ENCODE results near the gene SNPH. TPM values are rescaled to one million over a fixed set of nuclear protein-coding genes. Genes with fewer than 3 reads are reported as not detected.

Gene SNPH
- total and polyA plus RNA-seq, 5 donors from 2014 or later: 0.97 to 7.5 (median 3.5) TPM

DNA sequence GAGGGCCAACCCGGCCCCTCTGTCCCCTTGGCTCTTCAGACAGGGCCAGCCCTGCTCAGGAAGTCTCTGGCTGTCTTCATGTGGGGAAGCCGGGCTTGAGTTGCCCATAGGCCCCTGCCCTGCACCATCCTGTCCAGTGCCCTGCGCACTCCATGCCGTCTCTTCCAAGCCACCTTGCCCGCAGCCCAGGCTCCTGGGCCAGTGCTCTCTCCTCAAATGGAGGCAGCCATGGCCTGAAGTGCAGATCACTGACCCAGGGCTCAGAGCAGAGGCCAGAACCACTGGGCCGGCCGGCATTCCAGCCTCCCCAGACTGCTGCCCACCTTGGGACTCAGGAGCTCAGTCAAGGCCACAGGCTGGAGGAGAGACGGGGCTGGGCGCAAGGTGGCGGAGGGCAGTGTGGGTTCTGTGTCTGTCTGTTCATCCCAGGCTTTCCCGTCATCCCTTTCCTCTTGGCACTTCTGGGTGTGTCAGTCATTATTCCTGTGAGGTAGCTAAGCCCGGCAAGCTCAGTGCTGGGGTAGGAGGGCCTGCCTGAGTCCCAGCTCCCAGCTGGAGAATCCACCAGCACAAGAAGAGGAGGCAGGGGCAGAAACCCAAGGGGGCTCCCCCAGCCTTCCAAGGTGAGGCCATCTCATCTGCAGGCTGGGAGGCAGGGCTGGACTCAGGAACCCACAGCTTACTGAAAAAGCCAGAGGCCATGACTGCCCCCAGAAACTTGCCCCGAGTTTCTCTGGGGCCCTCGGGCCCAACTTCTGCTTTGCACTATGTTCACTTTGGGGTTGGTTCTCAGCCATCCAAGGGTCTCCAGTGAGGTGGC lies 40.4 kb downstream of the SNPH start:
- Histone ChIP-seq H3K4me1 (ENCODE audit: control insufficient read depth, insufficient read depth, low read length, poor library complexity, severe bottlenecking) (no peaks in the 10 kb centered on the region), H3K27ac (ENCODE audit: insufficient read depth, low read length, poor library complexity, severe bottlenecking) (no peak overlapping the region), H3K9me3 (ENCODE audit: control insufficient read depth in 2 of 2, low read length in 2 of 2) (no peaks in the 10 kb centered on the region), H3K36me3 (ENCODE audit: control insufficient read depth, insufficient read depth, low read length) (no peaks in the 10 kb centered on the region), H3K27me3 (ENCODE audit: control insufficient read depth, insufficient read depth, low read length) (no peaks in the 10 kb centered on the region), H3K4me3 (ENCODE audit: low read depth, low read length) (no peak overlapping the region)
- ATAC-seq (ENCODE audit: low read depth in 2 of 2) (no peak), DNase-seq (no peak)
- peaks cover 7% of the 10 kb centered on the region for H3K36me3 Mint-ChIP-seq
- no peaks in the 10 kb centered on the region for H3K27me3 Mint-ChIP-seq
- peaks cover 0 to 6% (median 3%) of the 10 kb centered on the region in 4 donors for H3K4me1 Mint-ChIP-seq
- H3K9me3 Mint-ChIP-seq: no peaks in the 10 kb centered on the region
- H3K27ac Mint-ChIP-seq: no peak overlapping the region
- no peak overlapping the region for H3K4me3 Mint-ChIP-seq

GRCh38 chr20:1307171-1307570 lies 41.1 kb downstream of the SNPH start:
- H3K4me1 Mint-ChIP-seq: peaks cover 0 to 7% (median 3%) of the 10 kb centered on the region in 4 donors
- no peaks in the 10 kb centered on the region for H3K27me3 Mint-ChIP-seq
- no peak for ATAC-seq (ENCODE audit: low read depth in 2 of 2)
- no peak overlapping the region for H3K4me3 Mint-ChIP-seq
- no peaks in the 10 kb centered on the region for H3K9me3 Mint-ChIP-seq
- no peaks in the 10 kb centered on the region for H3K36me3 ChIP-seq (ENCODE audit: control insufficient read depth, insufficient read depth, low read length)
- DNase-seq: no peak
- H3K27ac ChIP-seq (ENCODE audit: insufficient read depth, low read length, poor library complexity, severe bottlenecking): no peak overlapping the region
- no peak overlapping the region for H3K27ac Mint-ChIP-seq
- no peaks in the 10 kb centered on the region for H3K27me3 ChIP-seq (ENCODE audit: control insufficient read depth, insufficient read depth, low read length)
- no peaks in the 10 kb centered on the region for H3K4me1 ChIP-seq (ENCODE audit: control insufficient read depth, insufficient read depth, low read length, poor library complexity, severe bottlenecking)
- peaks cover 7% of the 10 kb centered on the region for H3K36me3 Mint-ChIP-seq
- no peaks in the 10 kb centered on the region for H3K9me3 ChIP-seq (ENCODE audit: control insufficient read depth in 2 of 2, low read length in 2 of 2)
- no peak overlapping the region for H3K4me3 ChIP-seq (ENCODE audit: low read depth, low read length)

DNA sequence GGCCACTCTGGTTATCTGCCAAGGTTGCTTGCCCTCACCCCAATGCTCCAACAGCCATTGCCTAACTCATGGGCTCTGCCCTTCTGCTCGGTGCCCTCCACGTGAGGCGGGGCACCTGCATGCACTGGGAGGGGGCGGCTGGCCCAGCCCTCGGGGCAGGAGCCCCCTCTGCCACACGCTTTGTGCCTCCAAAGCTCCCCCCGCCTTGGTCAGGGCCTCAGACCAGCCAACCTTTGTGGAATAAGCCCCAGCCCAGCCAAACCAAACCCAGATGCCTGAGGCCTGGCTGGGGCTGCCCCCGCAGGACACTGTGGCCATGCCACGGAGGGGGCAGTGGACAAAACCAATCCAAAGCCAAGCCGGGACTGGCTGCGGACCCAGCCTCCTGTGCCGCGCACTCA lies 41.5 kb downstream of the SNPH start:
- no peak overlapping the region for H3K27ac ChIP-seq (ENCODE audit: insufficient read depth, low read length, poor library complexity, severe bottlenecking)
- Mint-ChIP-seq H3K4me1 (peaks cover 0 to 7% (median 3%) of the 10 kb centered on the region in 4 donors), H3K27ac (no peak overlapping the region), H3K4me3 (no peak overlapping the region), H3K36me3 (peaks cover 7% of the 10 kb centered on the region), H3K9me3 (no peaks in the 10 kb centered on the region), H3K27me3 (no peaks in the 10 kb centered on the region)
- ATAC-seq (ENCODE audit: low read depth in 2 of 2): no peak
- no peak for DNase-seq
- H3K27me3 ChIP-seq (ENCODE audit: control insufficient read depth, insufficient read depth, low read length): no peaks in the 10 kb centered on the region
- no peaks in the 10 kb centered on the region for H3K36me3 ChIP-seq (ENCODE audit: control insufficient read depth, insufficient read depth, low read length)
- H3K4me1 ChIP-seq (ENCODE audit: control insufficient read depth, insufficient read depth, low read length, poor library complexity, severe bottlenecking): no peaks in the 10 kb centered on the region
- no peaks in the 10 kb centered on the region for H3K9me3 ChIP-seq (ENCODE audit: control insufficient read depth in 2 of 2, low read length in 2 of 2)
- no peak overlapping the region for H3K4me3 ChIP-seq (ENCODE audit: low read depth, low read length)

DNA sequence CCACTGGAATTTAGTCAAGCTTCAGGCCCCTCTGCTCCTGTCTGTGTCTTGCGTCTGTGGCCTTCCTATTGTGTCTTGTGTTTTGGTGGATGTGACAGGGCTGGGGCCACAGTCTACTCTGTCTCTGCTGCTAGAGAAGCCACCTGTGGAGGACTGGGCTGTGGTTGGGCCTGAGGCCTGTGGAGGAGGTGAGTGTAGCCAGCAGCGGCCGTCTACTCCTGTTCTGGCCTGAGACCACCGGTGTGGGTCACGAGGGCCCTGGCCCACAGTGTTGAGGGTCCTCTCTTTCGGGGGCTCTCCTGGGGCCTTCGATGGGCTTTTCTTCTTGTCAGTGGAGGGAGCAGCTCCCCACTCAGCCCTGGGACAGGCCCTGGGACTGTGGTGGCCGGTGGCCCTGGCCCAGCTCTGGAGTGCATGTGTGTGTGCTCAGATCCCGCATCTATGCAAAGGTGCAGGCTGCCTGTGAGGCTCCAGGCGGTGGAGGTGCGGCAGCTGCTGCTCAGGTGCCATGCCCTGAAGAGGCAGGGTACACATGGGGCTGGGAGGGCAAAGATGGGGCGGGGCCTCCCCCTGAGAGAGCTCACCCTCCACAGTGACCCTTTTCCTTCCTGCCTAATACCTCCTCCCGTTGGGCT lies 42.1 kb downstream of the SNPH start:
- no peak overlapping the region for H3K27ac Mint-ChIP-seq
- H3K27me3 Mint-ChIP-seq: no peaks in the 10 kb centered on the region
- no peaks in the 10 kb centered on the region for H3K9me3 Mint-ChIP-seq
- no peak overlapping the region for H3K4me3 Mint-ChIP-seq
- Histone ChIP-seq H3K4me3 (ENCODE audit: low read depth, low read length) (no peak overlapping the region), H3K4me1 (ENCODE audit: control insufficient read depth, insufficient read depth, low read length, poor library complexity, severe bottlenecking) (no peaks in the 10 kb centered on the region), H3K9me3 (ENCODE audit: control insufficient read depth in 2 of 2, low read length in 2 of 2) (no peaks in the 10 kb centered on the region), H3K27me3 (ENCODE audit: control insufficient read depth, insufficient read depth, low read length) (no peaks in the 10 kb centered on the region), H3K36me3 (ENCODE audit: control insufficient read depth, insufficient read depth, low read length) (no peaks in the 10 kb centered on the region), H3K27ac (ENCODE audit: insufficient read depth, low read length, poor library complexity, severe bottlenecking) (no peak overlapping the region)
- peaks cover 7% of the 10 kb centered on the region for H3K36me3 Mint-ChIP-seq
- peaks cover 0 to 7% (median 1%) of the 10 kb centered on the region in 4 donors for H3K4me1 Mint-ChIP-seq
- no peak for DNase-seq
- ATAC-seq (ENCODE audit: low read depth in 2 of 2): no peak

DNA sequence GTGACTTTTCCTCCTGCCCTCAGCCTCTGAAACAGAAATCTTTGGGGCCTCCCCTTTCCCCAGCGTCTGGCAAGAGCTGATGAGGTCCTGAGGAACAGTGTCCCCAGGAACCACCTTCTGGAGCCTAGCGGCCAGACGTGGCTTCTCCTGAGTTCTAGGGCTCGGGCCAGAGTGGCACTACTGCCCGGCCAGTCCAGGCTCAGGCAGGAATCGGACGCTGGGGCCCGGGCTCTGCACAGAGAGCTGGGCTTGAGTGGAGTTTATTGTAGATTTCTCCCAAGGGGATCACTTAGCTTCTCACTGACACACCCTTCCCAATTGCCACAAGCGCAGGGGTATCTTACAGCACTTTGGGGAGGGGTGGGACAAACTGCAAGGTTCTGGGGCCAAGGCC lies 42.6 kb downstream of the SNPH start:
- no peaks in the 10 kb centered on the region for H3K27me3 Mint-ChIP-seq
- no peak overlapping the region for H3K4me3 Mint-ChIP-seq
- peaks cover 5% of the 10 kb centered on the region for H3K36me3 Mint-ChIP-seq

GRCh38 chr20:1309439-1309847 lies 43.3 kb downstream of the SNPH start:
- Mint-ChIP-seq H3K27me3 (no peaks in the 10 kb centered on the region), H3K27ac (no peak overlapping the region), H3K9me3 (no peaks in the 10 kb centered on the region), H3K4me3 (no peak overlapping the region), H3K4me1 (peaks cover 0 to 14% (median 3%) of the 10 kb centered on the region in 4 donors), H3K36me3 (no peaks in the 10 kb centered on the region)
- peaks cover 6% of the 10 kb centered on the region for H3K4me1 ChIP-seq (ENCODE audit: control insufficient read depth, insufficient read depth, low read length, poor library complexity, severe bottlenecking)
- no peak overlapping the region for H3K4me3 ChIP-seq (ENCODE audit: low read depth, low read length)
- H3K27ac ChIP-seq (ENCODE audit: insufficient read depth, low read length, poor library complexity, severe bottlenecking): no peak overlapping the region
- no peaks in the 10 kb centered on the region for H3K27me3 ChIP-seq (ENCODE audit: control insufficient read depth, insufficient read depth, low read length)
- no peak for DNase-seq
- no peaks in the 10 kb centered on the region for H3K36me3 ChIP-seq (ENCODE audit: control insufficient read depth, insufficient read depth, low read length)
- H3K9me3 ChIP-seq (ENCODE audit: control insufficient read depth in 2 of 2, low read length in 2 of 2): no peaks in the 10 kb centered on the region
- no peak for ATAC-seq (ENCODE audit: low read depth in 2 of 2)

More for the DNA sequence above, 42.6 kb downstream of the SNPH start:
- Mint-ChIP-seq H3K9me3 (no peaks in the 10 kb centered on the region), H3K4me1 (peaks cover 0 to 10% (median 2%) of the 10 kb centered on the region in 4 donors), H3K27ac (peak overlapping the region in 1 of 3 donors; percentile 20)
- Histone ChIP-seq H3K27ac (ENCODE audit: insufficient read depth, low read length, poor library complexity, severe bottlenecking) (no peak overlapping the region), H3K4me1 (ENCODE audit: control insufficient read depth, insufficient read depth, low read length, poor library complexity, severe bottlenecking) (peaks cover 4% of the 10 kb centered on the region), H3K36me3 (ENCODE audit: control insufficient read depth, insufficient read depth, low read length) (no peaks in the 10 kb centered on the region), H3K4me3 (ENCODE audit: low read depth, low read length) (no peak overlapping the region), H3K9me3 (ENCODE audit: control insufficient read depth in 2 of 2, low read length in 2 of 2) (no peaks in the 10 kb centered on the region), H3K27me3 (ENCODE audit: control insufficient read depth, insufficient read depth, low read length) (no peaks in the 10 kb centered on the region)
- no peak for ATAC-seq (ENCODE audit: low read depth in 2 of 2)
- no peak for DNase-seq

- Histone ChIP-seq H3K4me3 (ENCODE audit: low read depth, low read length) (no peak overlapping the region), H3K36me3 (ENCODE audit: control insufficient read depth, insufficient read depth, low read length) (no peaks in the 10 kb centered on the region), H3K4me1 (ENCODE audit: control insufficient read depth, insufficient read depth, low read length, poor library complexity, severe bottlenecking) (peaks cover 6% of the 10 kb centered on the region), H3K27ac (ENCODE audit: insufficient read depth, low read length, poor library complexity, severe bottlenecking) (no peak overlapping the region), H3K9me3 (ENCODE audit: control insufficient read depth in 2 of 2, low read length in 2 of 2) (no peaks in the 10 kb centered on the region), H3K27me3 (ENCODE audit: control insufficient read depth, insufficient read depth, low read length) (no peaks in the 10 kb centered on the region)
- H3K36me3 Mint-ChIP-seq: no peaks in the 10 kb centered on the region
- DNase-seq (no peak), ATAC-seq (ENCODE audit: low read depth in 2 of 2) (no peak)
- peaks cover 0 to 14% (median 3%) of the 10 kb centered on the region in 4 donors for H3K4me1 Mint-ChIP-seq
- H3K27me3 Mint-ChIP-seq: no peaks in the 10 kb centered on the region
- H3K9me3 Mint-ChIP-seq: no peaks in the 10 kb centered on the region
- no peak overlapping the region for H3K4me3 Mint-ChIP-seq
- no peak overlapping the region for H3K27ac Mint-ChIP-seq
Observed at GRCh38 chr20:1310071-1310470, 44.0 kb downstream of the SNPH start.
